NCI-H460 (cell line): Measurements from ENCODE around the gene NMNAT1. TPM values are rescaled to one million over a fixed set of nuclear protein-coding genes. Genes with fewer than 3 reads are reported as not detected.
"Not testable (repeated sequence)": the region's sequence is repeated elsewhere in the genome, so short reads cannot be mapped to it uniquely, and the experiment has no call there.

Source experiments
- DNase-seq: peaks from one replicate; pipeline ENCODE4 v3.0.0-alpha.2; 2016; ENCODE audit warnings: low read depth; ENCODE audit errors: extremely low read depth
- total RNA-seq: library from RNA; depleted of rRNA; stranded (reverse); fragments of >200 nt; shearing (Covaris generic); gene quantifications from 2 replicates; pipeline ENCODE4 v1.2.3, GENCODE V29; 2014

NMNAT1 gene
- total RNA-seq, 1 experiment from 2014 or later = 3.4 TPM

DNA sequence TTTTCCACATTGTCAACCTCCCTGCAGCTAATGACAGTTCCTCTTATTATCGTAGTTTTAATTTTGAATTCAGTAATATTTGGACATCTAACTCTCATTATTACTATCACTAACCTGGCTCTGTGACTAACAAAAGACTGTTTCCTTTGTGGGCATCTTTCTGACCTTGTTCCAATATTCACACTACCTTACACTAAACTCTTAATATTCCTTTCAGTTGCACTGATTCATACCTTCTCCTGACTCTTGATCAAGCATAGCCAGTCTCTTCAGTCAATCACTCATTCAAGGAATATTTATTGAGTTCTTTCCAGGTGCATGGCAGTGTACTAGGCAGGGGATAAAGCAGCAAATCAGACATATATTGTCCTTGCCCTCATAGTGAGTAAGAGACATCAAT, 25.4 kb upstream of the NMNAT1 start:
- DNase-seq = no peak

DNA sequence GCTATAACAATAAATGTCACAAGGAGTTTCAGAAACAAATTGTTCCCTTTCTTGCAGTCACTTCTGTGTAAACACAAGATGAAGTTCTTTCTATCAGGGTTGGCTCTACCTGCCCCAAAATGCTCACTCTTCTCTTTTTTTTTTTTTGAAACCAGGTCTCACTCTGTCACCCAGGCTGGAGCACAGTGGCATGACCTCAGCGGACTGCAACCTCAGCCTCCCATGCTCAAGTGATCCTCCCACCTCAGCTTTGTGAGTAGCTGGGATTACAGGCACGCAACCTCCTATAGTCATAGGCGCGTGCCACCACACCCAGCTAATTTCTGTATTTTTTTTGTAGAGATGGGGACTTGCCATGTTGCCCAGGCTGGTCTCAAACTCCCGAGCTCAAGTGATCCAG, 22.7 kb upstream of the NMNAT1 start:
- no peak for DNase-seq

DNA sequence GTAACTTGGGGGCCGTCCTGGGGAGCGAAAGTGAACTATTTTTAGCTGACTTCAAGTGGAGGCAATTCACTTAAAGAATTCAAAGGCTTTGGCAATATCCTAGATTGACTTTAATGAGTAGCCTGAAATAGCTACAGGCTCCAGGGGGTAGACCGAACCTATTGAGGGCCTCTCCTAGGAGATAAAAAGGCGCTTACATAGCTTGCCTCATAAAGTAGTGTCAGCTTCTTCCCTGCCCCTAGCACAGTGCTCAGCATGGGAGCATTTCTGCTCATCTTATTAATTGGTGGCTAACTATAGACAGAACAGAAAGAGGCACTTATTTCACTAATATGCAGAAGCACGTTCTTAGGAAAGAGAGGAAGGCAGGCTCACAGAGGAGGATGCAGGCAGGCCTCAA, 20.9 kb upstream of the NMNAT1 start:
- no peak for DNase-seq

DNA sequence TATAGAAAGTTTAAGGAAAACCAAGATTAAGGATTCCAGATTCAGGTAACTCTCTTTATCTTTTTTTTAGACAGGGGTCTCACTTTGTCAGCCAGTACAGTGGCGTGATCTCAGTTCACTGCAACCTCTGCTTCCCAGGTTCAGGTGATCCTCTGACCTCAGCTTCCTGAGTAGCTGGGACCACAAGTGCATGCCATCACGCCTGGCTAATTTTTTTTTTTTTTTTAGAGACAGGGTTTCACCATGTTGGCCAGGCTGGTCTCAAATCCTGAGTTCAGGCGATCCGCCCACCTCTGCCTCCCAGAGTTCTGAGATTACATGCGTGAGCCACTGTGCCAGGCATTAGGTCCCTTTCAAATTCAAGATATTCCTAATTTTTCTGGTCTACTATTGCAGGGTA, 16.0 kb upstream of the NMNAT1 start:
- DNase-seq = no peak

DNA sequence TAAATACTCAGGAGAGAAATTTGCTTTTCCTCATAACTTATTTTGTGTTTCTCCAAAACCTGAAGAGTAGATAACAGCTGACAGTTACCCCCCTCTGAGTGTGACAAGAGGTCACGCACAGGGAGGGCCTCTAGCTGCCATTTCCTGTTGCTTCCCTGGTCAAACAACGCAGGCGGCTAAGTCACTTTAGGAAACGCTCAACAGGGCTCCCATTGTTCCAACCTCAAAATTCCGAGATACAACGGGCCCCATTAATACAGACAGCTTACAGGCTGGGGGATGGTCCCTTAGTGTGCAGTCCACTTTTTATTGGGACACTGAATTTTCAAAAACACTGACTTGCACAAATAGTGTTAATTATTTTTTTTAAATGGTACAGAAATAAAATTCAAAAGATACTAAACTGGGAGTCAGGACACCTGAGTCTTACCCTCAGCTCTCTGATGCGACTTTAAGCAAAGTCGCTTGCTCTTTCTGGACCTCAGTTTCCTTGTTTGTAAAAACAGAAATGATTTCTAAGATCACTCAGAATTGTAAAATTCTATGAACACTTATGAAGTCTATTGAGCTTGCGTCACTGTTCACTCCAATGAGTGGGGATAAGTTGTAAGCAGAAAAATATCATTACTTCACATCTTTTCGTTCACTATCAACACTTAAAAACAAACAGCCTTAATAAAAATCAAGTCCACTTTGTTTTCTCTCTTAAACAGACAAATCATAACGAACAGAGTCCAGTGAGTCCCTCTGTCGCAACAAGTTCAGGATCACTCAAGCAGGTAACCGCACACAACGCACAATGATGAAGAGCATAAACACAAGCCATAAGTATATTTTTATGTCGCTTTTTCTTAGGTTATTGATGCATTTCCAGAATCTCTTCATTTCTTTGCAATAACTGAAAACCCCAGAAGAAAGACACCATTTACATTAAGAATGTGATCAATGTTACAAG, 13.6 kb upstream of the NMNAT1 start:
- DNase-seq = no peak

DNA sequence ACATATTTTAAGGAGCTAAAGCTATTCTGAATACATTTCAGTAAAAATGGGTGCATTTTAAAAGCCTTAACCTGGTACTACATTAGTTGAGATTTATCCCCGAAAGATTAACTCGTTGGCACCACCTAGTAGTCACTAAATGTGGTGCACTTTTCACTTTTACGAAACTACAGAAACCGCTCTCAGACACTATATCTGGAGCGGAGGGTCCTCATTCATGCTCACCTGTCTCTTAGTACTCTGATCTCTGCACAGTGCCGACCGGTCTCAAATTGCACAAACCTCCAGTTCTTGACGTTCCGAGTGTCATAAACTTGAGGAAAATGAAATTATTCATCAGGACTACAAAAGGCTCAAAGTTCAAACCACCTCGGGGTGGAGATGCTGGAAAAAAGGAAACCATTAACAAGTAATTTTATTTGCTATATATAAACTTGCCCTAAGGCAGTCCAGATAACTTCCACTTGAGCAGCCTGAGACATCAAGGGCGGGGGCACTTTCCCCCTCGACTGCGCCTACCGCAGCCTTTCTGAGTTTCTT, 806 bp upstream of the NMNAT1 start:
- DNase-seq = peak; percentile 21

DNA sequence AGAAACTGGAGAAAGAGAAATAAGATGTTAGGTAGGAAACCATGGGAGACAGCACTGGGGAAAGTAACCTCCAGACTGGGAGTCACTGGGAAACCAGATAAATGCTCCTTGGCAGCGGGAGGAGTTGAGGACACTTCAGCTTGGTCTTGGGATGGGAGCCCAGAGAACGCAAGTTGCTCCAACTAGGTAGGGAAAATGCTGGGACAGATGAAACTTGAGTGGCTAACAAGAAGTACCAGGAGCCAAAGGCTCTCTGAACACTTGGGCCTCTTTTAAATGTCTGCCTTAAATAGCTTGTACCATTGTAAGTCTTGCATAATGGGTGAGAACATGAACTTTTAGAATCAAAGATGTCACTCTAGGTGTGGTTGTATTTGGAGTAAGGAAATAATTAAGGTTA, 3.0 kb downstream of the NMNAT1 start:
- no peak for DNase-seq

DNA sequence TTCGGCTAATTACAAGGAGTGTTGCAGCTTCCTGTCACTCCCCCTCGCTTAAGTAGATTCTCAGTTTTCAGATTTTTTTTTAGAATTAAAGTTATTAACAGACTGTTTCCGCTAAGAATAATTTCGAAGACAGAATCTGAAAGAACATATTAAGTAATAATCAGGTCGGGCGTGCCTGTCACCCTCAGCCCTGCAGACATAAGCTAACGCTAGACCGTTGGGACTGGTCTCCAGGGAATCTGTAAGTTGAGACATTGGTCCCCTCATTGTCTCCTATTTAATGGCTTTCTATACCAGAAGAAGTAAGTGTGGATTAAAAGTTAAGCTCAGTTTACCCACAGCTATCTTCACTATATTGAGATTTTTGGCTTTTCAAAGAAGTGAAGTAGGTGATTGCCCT, 14.5 kb downstream of the NMNAT1 start:
- no peak for DNase-seq

DNA sequence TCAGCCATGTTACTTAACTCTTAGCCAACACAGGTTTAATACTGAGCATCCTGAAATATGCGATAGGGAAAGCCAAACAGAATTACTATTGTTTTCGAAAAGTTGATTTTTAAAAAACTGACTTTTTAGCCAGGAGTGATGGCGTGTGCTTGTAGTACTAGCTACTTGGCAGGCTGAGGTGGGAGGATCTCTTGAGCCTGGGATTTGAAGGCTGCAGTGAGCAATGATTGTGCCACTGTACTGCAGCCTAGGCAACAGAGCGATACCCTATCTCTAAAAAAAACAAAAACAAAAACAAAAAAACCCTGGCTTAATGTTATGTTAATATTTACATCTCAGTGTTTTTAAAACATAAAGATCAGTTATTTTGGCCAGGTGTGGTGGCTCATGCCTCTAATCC, 16.7 kb downstream of the NMNAT1 start:
- DNase-seq = no peak

DNA sequence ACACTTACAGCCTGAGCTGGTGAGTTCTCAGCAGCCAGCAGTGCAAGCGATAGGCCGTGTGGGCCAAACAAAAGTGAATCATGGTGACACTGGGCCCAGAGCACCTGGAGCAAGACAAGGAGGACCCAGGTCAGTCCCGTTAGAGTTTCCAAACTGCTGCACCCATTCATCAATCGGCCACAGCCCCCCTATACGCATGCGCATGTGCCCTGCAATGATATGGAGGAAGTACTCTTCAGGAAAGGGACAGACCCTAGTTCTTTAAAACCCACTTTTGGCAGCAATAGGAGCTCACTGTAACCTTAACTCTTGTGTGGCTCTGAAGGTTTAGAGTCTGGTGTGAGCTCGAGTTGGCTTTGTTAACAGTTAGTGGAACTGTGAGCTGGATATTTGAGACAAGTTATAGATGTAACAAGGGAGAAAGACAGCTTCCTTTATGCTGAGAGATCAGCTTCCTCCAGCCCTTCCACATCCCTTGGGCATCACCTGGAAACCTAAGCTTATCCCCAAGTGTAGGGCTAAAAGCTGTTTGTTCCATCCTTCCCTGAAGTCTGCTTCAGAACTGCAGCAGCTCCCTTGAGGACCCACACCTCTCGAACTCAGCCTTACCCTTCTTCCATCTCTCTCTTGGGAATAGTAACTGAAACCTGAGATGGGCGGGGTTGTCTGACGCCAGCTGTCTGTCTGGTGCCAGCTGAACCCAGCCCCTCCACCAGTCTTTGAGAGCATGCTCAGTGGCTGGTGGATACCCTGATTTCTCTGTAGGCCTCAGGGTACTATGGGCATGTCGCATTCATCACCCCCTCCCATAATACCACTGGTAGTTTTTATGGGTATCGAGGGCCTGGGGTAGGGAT, 17.7 kb downstream of the NMNAT1 start:
- DNase-seq = peak; percentile 27

DNA sequence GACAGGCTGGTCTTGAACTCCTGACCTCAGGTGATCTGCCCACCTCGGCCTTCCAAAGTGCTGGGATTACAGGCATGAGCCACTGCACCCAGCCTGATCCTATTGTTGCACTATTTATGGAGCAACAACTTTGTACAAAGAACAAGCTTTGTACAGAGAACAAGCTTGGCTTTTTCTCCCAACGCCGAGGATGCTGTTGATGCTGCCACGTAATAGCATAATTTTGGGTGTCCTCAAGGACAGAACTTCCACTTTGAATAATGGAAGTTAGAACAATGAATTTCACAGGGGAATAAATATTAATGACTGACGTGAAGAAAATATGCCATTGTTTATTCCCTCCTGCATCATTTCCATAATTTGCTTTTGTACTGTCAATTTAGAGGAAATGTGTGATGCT, 41.0 kb downstream of the NMNAT1 start:
- DNase-seq = no peak

DNA sequence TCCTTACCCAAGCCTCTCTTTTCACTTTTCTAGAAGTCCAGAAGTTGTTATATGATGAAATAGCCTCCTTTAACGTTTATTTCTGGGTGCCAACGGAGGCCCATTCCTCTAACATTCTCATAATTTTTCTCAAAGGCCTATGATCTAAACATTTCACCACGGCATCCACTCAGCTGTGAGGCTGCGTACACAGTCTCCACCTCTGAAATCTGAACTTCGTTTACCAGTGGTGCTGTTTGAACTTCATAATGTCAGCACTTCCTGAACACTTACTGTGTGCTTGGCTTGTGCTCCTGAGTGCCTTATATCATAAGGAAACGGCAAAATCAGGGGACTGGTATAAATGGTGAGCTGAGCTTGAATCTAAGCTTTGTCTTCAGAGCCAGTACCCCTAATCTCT, 41.7 kb downstream of the NMNAT1 start:
- DNase-seq = no peak

DNA sequence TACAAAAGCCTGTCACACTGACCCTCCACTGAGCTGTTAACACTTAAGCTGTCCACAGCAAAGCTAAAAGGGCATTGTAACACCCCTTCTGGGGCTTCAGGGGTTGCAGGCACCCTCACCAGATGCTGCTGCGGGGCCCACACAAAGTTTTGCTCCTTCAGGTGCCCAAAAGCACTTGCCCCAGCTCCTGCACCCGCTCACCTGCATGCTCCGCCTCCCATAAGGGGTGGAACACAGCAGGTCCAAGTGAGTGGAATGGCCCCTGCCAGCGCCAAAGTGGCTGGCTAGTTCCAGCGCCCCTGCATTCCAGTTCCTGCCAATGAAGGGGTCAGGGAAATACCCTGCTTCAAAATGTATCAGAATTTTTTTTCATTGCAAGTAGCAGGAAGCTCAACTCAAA, 46.5 kb downstream of the NMNAT1 start:
- no peak for DNase-seq

DNA sequence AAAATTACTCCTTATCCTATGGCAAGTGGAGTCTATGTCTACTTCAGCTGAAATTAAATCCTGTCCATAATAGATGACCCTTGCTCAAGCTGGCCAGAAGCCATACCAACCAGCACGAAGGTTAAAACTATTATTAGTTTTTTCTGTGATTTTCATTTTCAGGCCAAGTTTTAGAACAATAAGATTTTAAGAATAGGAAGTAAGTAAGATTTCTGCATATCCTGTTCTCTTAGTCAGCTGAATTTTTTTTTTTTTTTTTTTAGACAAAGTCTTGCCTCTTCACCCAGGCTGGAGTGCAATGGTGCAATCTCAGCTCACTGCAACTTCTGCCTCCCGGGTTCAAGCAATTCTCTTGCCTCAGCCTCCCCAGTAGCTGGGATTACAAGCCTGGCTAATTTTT, 47.7 kb downstream of the NMNAT1 start:
- no peak for DNase-seq

DNA sequence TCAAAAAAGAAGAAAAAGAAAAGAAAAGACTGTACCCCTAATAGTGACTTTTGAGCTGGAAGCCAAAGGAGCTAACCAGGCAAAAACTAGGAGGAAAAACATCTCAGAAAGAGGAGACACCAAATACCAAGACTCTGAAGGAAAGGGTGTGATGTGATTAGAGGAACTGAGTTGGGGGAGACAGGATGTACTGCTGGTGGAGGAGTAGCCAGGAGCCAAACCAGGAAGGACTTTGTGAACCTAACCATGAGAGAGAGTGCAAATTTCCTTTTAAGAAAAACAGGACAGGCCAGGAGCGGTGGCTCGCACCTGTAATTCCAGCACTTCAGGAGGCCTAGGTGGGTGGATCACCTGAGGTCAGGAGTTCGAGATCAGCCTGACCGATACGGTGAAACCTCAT, 49.6 kb downstream of the NMNAT1 start:
- DNase-seq = no peak

DNA sequence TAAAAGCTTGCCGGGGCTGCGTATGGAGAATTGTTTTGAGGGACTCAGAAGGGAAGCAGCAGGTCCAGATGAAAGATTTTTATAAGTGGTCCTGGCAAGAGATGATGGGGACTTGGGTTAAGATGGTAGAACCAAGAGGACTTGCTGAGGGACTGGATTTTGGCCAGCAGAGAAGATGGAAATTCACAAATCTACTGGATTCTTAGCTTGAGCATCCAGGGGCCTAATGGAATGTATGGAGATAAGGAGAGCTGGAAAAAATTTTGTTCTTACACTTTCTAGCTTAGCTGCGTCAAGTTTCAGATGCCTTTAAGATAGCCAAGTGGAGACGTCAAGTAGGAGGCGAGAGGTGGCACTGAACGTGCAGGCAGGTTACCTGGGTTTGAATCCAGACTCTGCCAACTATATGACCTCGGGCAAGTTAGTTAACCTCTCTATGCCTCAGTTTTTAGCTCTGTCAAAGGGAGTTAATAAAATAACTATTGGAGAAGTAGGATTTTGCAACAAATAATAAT, 50.3 kb downstream of the NMNAT1 start:
- no peak for DNase-seq

DNA sequence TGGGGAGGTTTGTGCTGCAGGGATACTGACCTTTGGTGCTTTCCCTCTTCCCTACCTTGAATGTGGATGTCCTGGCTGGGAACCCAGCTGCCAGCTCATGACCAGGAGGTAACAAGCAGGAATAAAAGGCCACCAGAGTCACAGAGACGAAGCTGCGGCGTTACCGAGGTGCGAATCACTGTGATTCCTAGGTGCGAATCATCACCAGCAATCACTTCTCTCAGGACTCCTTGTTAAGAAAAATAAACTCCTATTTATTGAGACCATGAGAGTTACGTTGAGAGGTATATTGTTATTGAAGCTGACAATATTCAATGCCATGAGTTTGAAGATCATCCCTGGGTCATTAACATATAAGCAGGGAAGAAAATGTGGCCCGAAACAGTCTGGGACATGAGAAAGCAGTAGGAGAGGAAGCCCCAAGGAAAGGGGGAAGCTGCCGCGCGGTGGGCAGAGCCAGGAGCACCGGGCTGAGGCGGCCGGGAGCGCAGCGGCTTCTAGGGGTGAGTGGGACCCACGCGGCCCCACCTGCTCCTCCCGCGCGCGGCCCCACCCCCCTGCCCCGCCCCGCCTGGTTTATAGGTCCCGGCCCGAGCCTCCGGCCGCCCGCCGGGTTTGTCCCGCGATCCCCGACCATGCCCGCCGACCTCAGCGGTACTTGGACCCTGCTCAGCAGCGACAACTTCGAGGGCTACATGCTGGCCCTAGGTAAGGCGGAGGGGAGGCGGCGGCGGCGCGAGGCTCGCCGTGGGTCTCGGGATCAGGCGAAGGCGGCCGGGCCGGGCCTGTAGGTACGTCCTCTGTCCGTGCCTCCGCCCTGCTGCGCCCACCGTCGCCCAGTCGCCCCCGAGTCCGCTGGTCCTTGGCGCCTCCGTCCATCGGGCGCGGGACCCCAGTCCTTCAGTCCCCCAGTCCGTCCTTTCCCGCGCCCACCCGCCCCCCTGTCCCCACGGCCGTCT, 53.6 kb downstream of the NMNAT1 start, which contains the start of gene RBP7:
Gene RBP7 (plus strand): TSS at position 605 of the 959 bp plus-strand sequence. CDS start 31 bp downstream, at position 636.
- DNase-seq = no peak

DNA sequence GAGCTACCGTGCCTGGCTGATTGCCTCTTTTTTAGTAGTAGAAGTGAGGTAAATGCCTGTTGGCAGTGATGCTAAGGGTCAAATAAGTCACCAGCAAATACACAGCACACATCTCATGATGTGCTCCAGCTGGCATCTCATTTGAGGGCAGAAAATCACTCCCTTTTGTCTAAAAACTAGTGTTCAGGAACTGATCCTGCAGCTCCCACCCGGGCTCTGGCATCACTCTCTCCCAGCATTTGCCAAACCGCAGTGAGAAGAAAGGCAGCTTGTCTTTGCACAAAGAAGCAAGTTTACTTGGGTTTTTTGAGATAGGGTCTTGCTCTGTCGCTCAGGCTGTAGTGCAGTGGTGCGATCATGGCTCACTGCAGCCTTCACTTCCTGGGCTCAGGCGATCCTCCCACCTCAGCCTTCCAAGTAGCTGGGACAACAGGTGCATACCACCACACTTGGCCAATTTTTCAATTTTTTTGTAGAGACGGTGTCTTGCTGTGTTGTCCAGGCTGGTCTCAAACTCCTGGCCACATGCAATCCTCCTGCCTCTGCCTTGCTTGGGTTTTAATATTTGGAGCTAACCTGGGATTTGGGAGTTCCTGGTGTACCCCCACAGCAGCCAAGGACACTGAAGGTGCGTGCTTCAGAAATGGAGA, 57.9 kb downstream of the NMNAT1 start:
- no peak for DNase-seq

DNA sequence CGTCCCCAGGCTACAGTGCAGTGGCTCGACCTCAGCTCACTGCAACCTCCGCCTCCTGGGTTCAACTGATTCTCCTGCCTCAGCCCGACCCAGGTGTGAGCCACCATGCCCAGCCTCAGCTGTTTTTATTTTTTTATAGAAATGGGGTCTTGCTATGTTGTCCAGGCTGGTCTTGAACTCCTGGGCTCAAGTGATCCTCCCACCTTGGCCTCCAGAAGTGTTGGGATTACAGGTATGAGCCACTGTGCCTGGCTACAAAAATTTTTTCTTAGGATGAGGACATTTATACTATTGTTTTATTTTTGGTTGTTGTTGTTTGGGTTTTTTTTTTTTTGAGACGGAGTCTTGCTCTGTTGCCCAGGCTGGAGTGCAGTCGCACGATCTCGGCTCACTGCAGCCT, 62.0 kb downstream of the NMNAT1 start:
- not testable (repeated sequence) for DNase-seq
